Neural cell (in vitro differentiated cells): ENCODE results near the gene NLRC5. TPM values are rescaled to one million over a fixed set of nuclear protein-coding genes. Genes with fewer than 3 reads are reported as not detected.

Experiments used
- H2AFZ ChIP-seq: fragments of 200-600, 300-800 bp; sonication (generic), shearing (Covaris generic); 2 replicates; pipeline ENCODE4 v1.6.0; 2014; ENCODE audit warnings: low read depth, mild to moderate bottlenecking, antibody characterized with exemption, low read length, moderate library complexity
- H3F3A ChIP-seq: fragments of 200-600 bp; shearing (Covaris generic); 2 replicates; pipeline ENCODE4 v1.6.1; 2016; ENCODE audit warnings: mild to moderate bottlenecking, moderate library complexity, mixed read lengths, antibody characterized with exemption, low read length; ENCODE audit not compliant: insufficient read depth, poor library complexity, severe bottlenecking
- H3K27ac ChIP-seq: fragments of 200-600, 300-800 bp; sonication (generic), shearing (Covaris generic); 2 replicates; pipeline ENCODE4 v1.5.1; 2014; ENCODE audit warnings: mild to moderate bottlenecking, low read length, moderate library complexity
- H3K27me3 ChIP-seq: fragments of 300-800, 200-600 bp; sonication (generic), shearing (Covaris generic); 2 replicates; pipeline ENCODE4 v1.6.0; 2014; ENCODE audit warnings: mild to moderate bottlenecking, low read depth, low read length, moderate library complexity; ENCODE audit not compliant: insufficient read depth
- H3K36me3 ChIP-seq: fragments of 300-800, 200-600 bp; sonication (generic), shearing (Covaris generic); 2 replicates; pipeline ENCODE4 v1.5.1; 2014; ENCODE audit warnings: mild to moderate bottlenecking, antibody characterized with exemption, low read length, moderate library complexity; ENCODE audit not compliant: insufficient read depth
- H3K4me2 ChIP-seq: fragments of 300-800, 200-600 bp; sonication (generic), shearing (Covaris generic); 2 replicates; pipeline ENCODE4 v1.6.0; 2014; ENCODE audit warnings: mild to moderate bottlenecking, low read length
- H3K4me3 ChIP-seq: fragments of 300-800, 200-600 bp; sonication (generic), shearing (Covaris generic); 2 replicates; pipeline ENCODE4 v1.5.1; 2014; ENCODE audit warnings: mild to moderate bottlenecking, low read length, moderate library complexity
- H3K79me2 ChIP-seq: fragments of 200-600 bp; shearing (Covaris generic); replicated peaks from 2 replicates; pipeline ENCODE4 v1.6.0; 2014; ENCODE audit warnings: mild to moderate bottlenecking, low read length, moderate library complexity; ENCODE audit not compliant: insufficient read depth
- H3K9ac ChIP-seq: fragments of 300-800, 200-600 bp; sonication (generic), shearing (Covaris generic); 2 replicates; pipeline ENCODE4 v1.6.1; 2016; ENCODE audit warnings: mild to moderate bottlenecking, low read length, mixed read lengths
- H3K9me2 ChIP-seq: fragments of 200-600 bp; shearing (Covaris generic); 2 replicates; pipeline ENCODE4 v1.6.1; 2016; ENCODE audit warnings: mild to moderate bottlenecking, low read length, mixed read lengths; ENCODE audit not compliant: insufficient read depth
- H3K9me3 ChIP-seq: fragments of 200-600, 300-800 bp; sonication (generic), shearing (Covaris generic); 2 replicates; pipeline ENCODE4 v1.6.1; 2016; ENCODE audit warnings: mild to moderate bottlenecking, mixed run types, low read length, moderate library complexity, mixed read lengths
- H4K20me1 ChIP-seq: fragments of 200-600 bp; shearing (Covaris generic); 2 replicates; pipeline ENCODE4 v1.6.1; 2016; ENCODE audit warnings: mild to moderate bottlenecking, mixed run types; ENCODE audit not compliant: insufficient read depth
- CTCF ChIP-seq: fragments of 450-650 bp; IDR thresholded peaks from 2 replicates; pipeline ENCODE4 v1.5.1; 2014; ENCODE audit warnings: antibody characterized with exemption, mild to moderate bottlenecking, moderate library complexity; ENCODE audit not compliant: poor library complexity, severe bottlenecking
- EP300 ChIP-seq: fragments of 450-650 bp; conservative IDR thresholded peaks from 2 replicates; pipeline ENCODE4 v1.6.1; 2014; ENCODE audit warnings: antibody characterized with exemption, mild to moderate bottlenecking, moderate library complexity; ENCODE audit not compliant: poor library complexity, severe bottlenecking
- EZH2 ChIP-seq: fragments of 200-600, 300-800 bp; shearing (Covaris generic), sonication (generic); IDR thresholded peaks from 2 replicates; pipeline ENCODE4 v1.6.1; 2014; ENCODE audit warnings: antibody characterized with exemption, low read length, borderline replicate concordance, mild to moderate bottlenecking; ENCODE audit not compliant: insufficient read depth, poor library complexity, severe bottlenecking
- MXI1 ChIP-seq: fragments of 450-650 bp; conservative IDR thresholded peaks from 2 replicates; pipeline ENCODE4 v1.6.1; 2014; ENCODE audit warnings: antibody characterized with exemption, mild to moderate bottlenecking; ENCODE audit not compliant: poor library complexity, severe bottlenecking
- POLR2AphosphoS5 ChIP-seq: IDR thresholded peaks from 2 replicates; pipeline ENCODE4 v1.6.1; 2012
- RAD21 ChIP-seq: fragments of 450-650 bp; conservative IDR thresholded peaks from 2 replicates; pipeline ENCODE4 v1.6.1; 2014; ENCODE audit warnings: antibody characterized with exemption, mild to moderate bottlenecking, moderate library complexity
- REST ChIP-seq: IDR thresholded peaks from 2 replicates; pipeline ENCODE4 v1.6.1; 2012; ENCODE audit warnings: borderline replicate concordance
- SMC3 ChIP-seq: fragments of 450-650 bp; conservative IDR thresholded peaks from 2 replicates; pipeline ENCODE4 v1.6.1; 2014; ENCODE audit warnings: antibody characterized with exemption, mild to moderate bottlenecking, moderate library complexity; ENCODE audit not compliant: poor library complexity
- TAF1 ChIP-seq: IDR thresholded peaks from 2 replicates; pipeline ENCODE4 v1.6.1; 2012; ENCODE audit warnings: low read depth
- polyA plus RNA-seq: library from polyadenylated mRNA; depleted of rRNA; stranded (reverse); fragments of >200 nt; gene quantifications from 2 replicates; pipeline ENCODE4 v1.2.3, GENCODE V29; 2014

The NLRC5 gene
- polyA plus RNA-seq, 1 donor from 2014 or later = not detected

- H3K9me3 ChIP-seq = no peaks in the 10 kb centered on the region
- no peaks in the 10 kb centered on the region for H4K20me1 ChIP-seq
- no peaks in the 10 kb centered on the region for H3K9me2 ChIP-seq
- H3K79me2 ChIP-seq = no peaks in the 10 kb centered on the region
- H3K4me3 ChIP-seq = no peak overlapping the region
- H3F3A ChIP-seq = no peaks in the 10 kb centered on the region
- no peak overlapping the region for H2AFZ ChIP-seq
- H3K27ac ChIP-seq = no peak overlapping the region
- peaks cover 34% of the 10 kb centered on the region for H3K27me3 ChIP-seq
- H3K4me2 ChIP-seq = no peak overlapping the region
- H3K9ac ChIP-seq = no peak overlapping the region
- no peaks in the 10 kb centered on the region for H3K36me3 ChIP-seq
- TF ChIP-seq POLR2AphosphoS5 (no peak), RAD21 (no peak), MXI1 (no peak), REST (no peak), TAF1 (no peak), EZH2 (no peak), CTCF (no peak), EP300 (no peak), SMC3 (no peak)
These were observed 1.0 kb upstream of the NLRC5 start for GRCh38 chr16:56988161-56988947.

- no peak for TF ChIP-seq RAD21
- no peak for TF ChIP-seq REST
- no peak for TF ChIP-seq EP300
- no peak for TF ChIP-seq MXI1
- TF ChIP-seq CTCF = no peak
- no peak for TF ChIP-seq EZH2
- no peak for TF ChIP-seq TAF1
- no peak for TF ChIP-seq POLR2AphosphoS5
- TF ChIP-seq SMC3 = no peak
- H3K9me3 ChIP-seq = no peaks in the 10 kb centered on the region
- no peak overlapping the region for H3K27ac ChIP-seq
- H2AFZ ChIP-seq = no peak overlapping the region
- H3K9ac ChIP-seq = no peak overlapping the region
- H3K27me3 ChIP-seq = peaks cover 34% of the 10 kb centered on the region
- no peaks in the 10 kb centered on the region for H3K36me3 ChIP-seq
- peak overlapping the region; percentile 42 for H3K4me2 ChIP-seq
- H3K79me2 ChIP-seq = no peaks in the 10 kb centered on the region
- H4K20me1 ChIP-seq = no peaks in the 10 kb centered on the region
- H3K9me2 ChIP-seq = no peaks in the 10 kb centered on the region
- peak overlapping the region; percentile 70 for H3K4me3 ChIP-seq
- no peaks in the 10 kb centered on the region for H3F3A ChIP-seq
These were observed 631 bp downstream of the NLRC5 start for GRCh38 chr16:56989988-56990387.
